CD4-positive, alpha-beta T cell treated with Interleukin-6 for 4 hours (primary cell): ENCODE results near the gene PGM2L1.
"Not testable (repeated sequence)": the region's sequence is repeated elsewhere in the genome, so short reads cannot be mapped to it uniquely, and the experiment has no call there.

ENCODE experiments used
- DNase-seq: peaks from one replicate; pipeline ENCODE4 v3.0.0-alpha.2; 2020; ENCODE audit warnings: mixed read lengths

The PGM2L1 gene

GRCh38 chr11:74332291-74332690 is 65.9 kb downstream of the PGM2L1 start:
- no peak for DNase-seq

GRCh38 chr11:74331000-74331399 is 67.2 kb downstream of the PGM2L1 start:
- not testable (repeated sequence) for DNase-seq

- no peak for DNase-seq
These were observed 68.0 kb downstream of the PGM2L1 start for GRCh38 chr11:74330075-74330858.

GRCh38 chr11:74327076-74327475 is 71.2 kb downstream of the PGM2L1 start:
- no peak for DNase-seq

- DNase-seq, result no peak
These were observed 71.6 kb downstream of the PGM2L1 start for GRCh38 chr11:74326665-74327064.

GRCh38 chr11:74325649-74326645 is 72.3 kb downstream of the PGM2L1 start:
- DNase-seq, result no peak

- no peak for DNase-seq
These were observed 75.6 kb downstream of the PGM2L1 start for GRCh38 chr11:74322667-74323066.

- peak; percentile 18 for DNase-seq
These were observed 76.6 kb downstream of the PGM2L1 start for GRCh38 chr11:74321487-74322188.

- no peak for DNase-seq
These were observed 77.7 kb downstream of the PGM2L1 start for GRCh38 chr11:74320538-74320937.

- DNase-seq, result no peak
These were observed 79.0 kb downstream of the PGM2L1 start for GRCh38 chr11:74319139-74319816.

GRCh38 chr11:74318241-74318932 is 79.8 kb downstream of the PGM2L1 start:
- no peak for DNase-seq

- no peak for DNase-seq
These were observed 81.3 kb downstream of the PGM2L1 start for GRCh38 chr11:74316772-74317505.

GRCh38 chr11:74312326-74312725 is 85.9 kb downstream of the PGM2L1 start:
- no peak for DNase-seq

- peak; percentile 62 for DNase-seq
These were observed 86.8 kb downstream of the PGM2L1 start, which contains the start of gene P4HA3 for GRCh38 chr11:74311352-74311926. Gene P4HA3 (minus strand): TSS chr11:74311640. CDS start chr11:74311611, 29 bp downstream.

- no peak for DNase-seq
These were observed 87.4 kb downstream of the PGM2L1 start for GRCh38 chr11:74310857-74311256.

- DNase-seq, result no peak
These were observed 90.8 kb downstream of the PGM2L1 start for GRCh38 chr11:74307434-74307833.

- no peak for DNase-seq
These were observed 91.6 kb downstream of the PGM2L1 start for GRCh38 chr11:74306435-74307175.

GRCh38 chr11:74299015-74299414 is 99.2 kb downstream of the PGM2L1 start:
- no peak for DNase-seq

- DNase-seq, result no peak
These were observed 100.7 kb downstream of the PGM2L1 start for GRCh38 chr11:74297484-74297883.

- DNase-seq, result no peak
These were observed 109.3 kb downstream of the PGM2L1 start for GRCh38 chr11:74288911-74289310.
